ENCODE data around the gene DZIP1L. TPM values are rescaled to one million over a fixed set of nuclear protein-coding genes. Genes with fewer than 3 reads are reported as not detected.

Gene DZIP1L
- total RNA-seq, 1 experiment from 2014 or later, result 11.1 TPM

GRCh38 chr3:138047596-138048158, 67.7 kb downstream of the DZIP1L start:
- Histone ChIP-seq H3K4me3 (ENCODE audit: low read depth in 2 of 2, low read length in 2 of 2) (no peak overlapping the region), H3K36me3 (ENCODE audit: control insufficient read depth, insufficient read depth, low read length) (no peaks in the 10 kb centered on the region), H3K4me1 (ENCODE audit: control insufficient read depth, insufficient read depth, low read length) (no peaks in the 10 kb centered on the region), H3K27me3 (ENCODE audit: control insufficient read depth, insufficient read depth, low read length) (peaks cover 5% of the 10 kb centered on the region), H3K9me3 (ENCODE audit: control insufficient read depth, insufficient read depth, low read depth, low read length) (no peaks in the 10 kb centered on the region), H3K27ac (ENCODE audit: low read length) (no peak overlapping the region)
- ATAC-seq (no peak), DNase-seq (ENCODE audit: low read depth, low spot score) (no peak)
- ChIA-PET CTCF (no interaction called here), POLR2A (no interaction called here)
- TF ChIP-seq SIN3A (IDR thresholded peaks at IDR 0.05; ENCODE audit: borderline replicate concordance, insufficient read depth, low read depth, low read length) (no peak), POLR2AphosphoS5 (IDR thresholded peaks at IDR 0.05; ENCODE audit: low read depth, low read length) (no peak)
- intact Hi-C loops (cut with micrococcal nuclease; ENCODE audit: unreplicated experiment) (no loop called here), in situ Hi-C loops (cut with HindIII; ENCODE audit: low pct_unique_long_range_greater_than_20kb, low sequenced_read_pairs) (no loop called here)
- no TSS peak for BruUV-seq (replicated peaks)

GRCh38 chr3:138046955-138047354, 68.5 kb downstream of the DZIP1L start:
- BruUV-seq (replicated peaks), result no TSS peak
- intact Hi-C loops (cut with micrococcal nuclease; ENCODE audit: unreplicated experiment) (no loop called here), in situ Hi-C loops (cut with HindIII; ENCODE audit: low pct_unique_long_range_greater_than_20kb, low sequenced_read_pairs) (no loop called here)
- H3K27ac ChIP-seq (ENCODE audit: low read length), result no peak overlapping the region
- DNase-seq (ENCODE audit: low read depth, low spot score), result no peak
- H3K4me3 ChIP-seq (ENCODE audit: low read depth in 2 of 2, low read length in 2 of 2), result no peak overlapping the region
- CTCF ChIA-PET, result no interaction called here
- no peak for TF ChIP-seq REST (IDR thresholded peaks at IDR 0.05; ENCODE audit: insufficient read depth in 1 of 2, low read depth in 2 of 2, low read length in 1 of 2)
- TF ChIP-seq SIN3A (IDR thresholded peaks at IDR 0.05; ENCODE audit: borderline replicate concordance, insufficient read depth, low read depth, low read length), result no peak
- TF ChIP-seq POLR2AphosphoS5 (IDR thresholded peaks at IDR 0.05; ENCODE audit: low read depth, low read length), result no peak
- no peak for TF ChIP-seq CTCF (IDR thresholded peaks at IDR 0.05)
- TF ChIP-seq TCF7L2 (IDR thresholded peaks at IDR 0.05; ENCODE audit: low read depth, low read length), result no peak
- ATAC-seq, result no peak
- POLR2A ChIA-PET, result no interaction called here
- H3K9me3 ChIP-seq (ENCODE audit: control insufficient read depth, insufficient read depth, low read depth, low read length), result no peaks in the 10 kb centered on the region
- H3K4me1 ChIP-seq (ENCODE audit: control insufficient read depth, insufficient read depth, low read length), result no peaks in the 10 kb centered on the region
- peaks cover 5% of the 10 kb centered on the region for H3K27me3 ChIP-seq (ENCODE audit: control insufficient read depth, insufficient read depth, low read length)
- no peaks in the 10 kb centered on the region for H3K36me3 ChIP-seq (ENCODE audit: control insufficient read depth, insufficient read depth, low read length)

GRCh38 chr3:138046085-138046484, 69.3 kb downstream of the DZIP1L start:
- no peak overlapping the region for H3K27ac ChIP-seq (ENCODE audit: low read length)
- TF ChIP-seq TCF7L2 (IDR thresholded peaks at IDR 0.05; ENCODE audit: low read depth, low read length) (no peak), CTCF (IDR thresholded peaks at IDR 0.05) (no peak), SIN3A (IDR thresholded peaks at IDR 0.05; ENCODE audit: borderline replicate concordance, insufficient read depth, low read depth, low read length) (no peak), POLR2AphosphoS5 (IDR thresholded peaks at IDR 0.05; ENCODE audit: low read depth, low read length) (no peak), REST (IDR thresholded peaks at IDR 0.05; ENCODE audit: insufficient read depth in 1 of 2, low read depth in 2 of 2, low read length in 1 of 2) (no peak)
- ChIA-PET CTCF (no interaction called here), POLR2A (no interaction called here)
- no peaks in the 10 kb centered on the region for H3K4me1 ChIP-seq (ENCODE audit: control insufficient read depth, insufficient read depth, low read length)
- H3K36me3 ChIP-seq (ENCODE audit: control insufficient read depth, insufficient read depth, low read length), result no peaks in the 10 kb centered on the region
- no peak overlapping the region for H3K4me3 ChIP-seq (ENCODE audit: low read depth in 2 of 2, low read length in 2 of 2)
- no peak for DNase-seq (ENCODE audit: low read depth, low spot score)
- intact Hi-C loops (cut with micrococcal nuclease; ENCODE audit: unreplicated experiment) (no loop called here), in situ Hi-C loops (cut with HindIII; ENCODE audit: low pct_unique_long_range_greater_than_20kb, low sequenced_read_pairs) (no loop called here)
- H3K9me3 ChIP-seq (ENCODE audit: control insufficient read depth, insufficient read depth, low read depth, low read length), result no peaks in the 10 kb centered on the region
- H3K27me3 ChIP-seq (ENCODE audit: control insufficient read depth, insufficient read depth, low read length), result peaks cover 5% of the 10 kb centered on the region
- no TSS peak for BruUV-seq (replicated peaks)
- ATAC-seq, result no peak

All from Panc1 (cell line).